GM23338 (cell line): ENCODE data around the gene PLEKHH3. TPM values are rescaled to one million over a fixed set of nuclear protein-coding genes. Genes with fewer than 3 reads are reported as not detected.

Source experiments
- ATAC-seq: fragments of 200-7000 bp; cut with Tn5 transposase; 3 replicates; pipeline ENCODE4 v1.9.1; 2020
- DNase-seq: peaks from one replicate; pipeline ENCODE4 v3.0.0-alpha.2; 2015; ENCODE audit warnings: low spot score
- H2AFZ ChIP-seq: fragments of 200-600 bp; sonication (generic); 2 replicates; pipeline ENCODE4 v1.8.0; 2016; ENCODE audit warnings: antibody characterized with exemption, mild to moderate bottlenecking, moderate library complexity
- H3F3A ChIP-seq: fragments of 200-600 bp; sonication (generic); replicated peaks from 2 replicates; pipeline ENCODE4 v1.8.0; 2017; ENCODE audit warnings: antibody characterized with exemption, mixed run types, low read depth
- H3K27ac ChIP-seq: fragments of 200-600 bp; sonication (generic); 2 replicates; pipeline ENCODE4 v1.6.1; 2016; ENCODE audit warnings: low read depth
- H3K27me3 ChIP-seq: fragments of 200-600 bp; sonication (generic); 2 replicates; pipeline ENCODE4 v1.8.0; 2016; ENCODE audit warnings: mild to moderate bottlenecking, mixed run types, moderate library complexity; ENCODE audit not compliant: insufficient read depth
- H3K36me3 ChIP-seq: fragments of 200-600 bp; sonication (generic); 2 replicates; pipeline ENCODE4 v1.8.0; 2016; ENCODE audit warnings: mild to moderate bottlenecking; ENCODE audit not compliant: insufficient read depth
- H3K4me1 ChIP-seq: fragments of 200-600 bp; sonication (generic); 2 replicates; pipeline ENCODE4 v1.8.0; 2016; ENCODE audit warnings: mild to moderate bottlenecking, moderate library complexity; ENCODE audit not compliant: insufficient read depth
- H3K4me2 ChIP-seq: fragments of 200-600 bp; sonication (generic); 2 replicates; pipeline ENCODE4 v1.7.1; 2017; ENCODE audit warnings: mixed run types
- H3K4me3 ChIP-seq: fragments of 200-600 bp; sonication (generic); 2 replicates; pipeline ENCODE4 v1.6.1; 2016; ENCODE audit warnings: mixed run types
- H3K79me2 ChIP-seq: fragments of 200-600 bp; sonication (generic); replicated peaks from 2 replicates; pipeline ENCODE4 v1.8.0; 2017; ENCODE audit warnings: mild to moderate bottlenecking; ENCODE audit not compliant: insufficient read depth
- H3K9me2 ChIP-seq: fragments of 200-600 bp; sonication (generic); 2 replicates; pipeline ENCODE4 v1.8.0; 2017; ENCODE audit not compliant: insufficient read depth
- H4K20me1 ChIP-seq: fragments of 200-600 bp; sonication (generic); replicated peaks from 2 replicates; pipeline ENCODE4 v1.8.0; 2017; ENCODE audit warnings: mild to moderate bottlenecking; ENCODE audit not compliant: insufficient read depth
- H3K27ac Mint-ChIP-seq: 2 replicates; pipeline ENCODE4 v1.8.0; 2020; ENCODE audit warnings: inconsistent platforms, mild to moderate bottlenecking, moderate library complexity, mixed read lengths
- H3K27me3 Mint-ChIP-seq: 3 replicates; pipeline ENCODE4 v1.8.0; 2022; ENCODE audit warnings: low read depth, mild to moderate bottlenecking, moderate library complexity, mixed read lengths, inconsistent platforms; ENCODE audit not compliant: insufficient read depth, poor library complexity
- H3K36me3 Mint-ChIP-seq: 3 replicates; pipeline ENCODE4 v1.8.0; 2021; ENCODE audit warnings: low read depth, mild to moderate bottlenecking, inconsistent platforms, moderate library complexity, mixed read lengths
- H3K4me1 Mint-ChIP-seq: 3 replicates; pipeline ENCODE4 v1.8.0; 2020; ENCODE audit warnings: mild to moderate bottlenecking, inconsistent platforms, mixed read lengths
- H3K4me3 Mint-ChIP-seq: 3 replicates; pipeline ENCODE4 v1.8.0; 2021; ENCODE audit warnings: moderate library complexity, mild to moderate bottlenecking, inconsistent platforms, mixed read lengths
- H3K9me3 Mint-ChIP-seq: 3 replicates; pipeline ENCODE4 v1.8.0; 2020; ENCODE audit warnings: moderate library complexity, mild to moderate bottlenecking, inconsistent platforms, mixed read lengths
- CREB1 ChIP-seq: fragments of 250-450 bp; sonication (Bioruptor Pico); IDR thresholded peaks from 2 replicates; pipeline ENCODE4 v1.5.0; 2020; ENCODE audit warnings: low read depth, mild to moderate bottlenecking, moderate library complexity
- EZH2 ChIP-seq: fragments of 200-600 bp; sonication (generic); IDR thresholded peaks from one replicate; pipeline ENCODE4 v1.8.0; 2017; ENCODE audit warnings: antibody characterized with exemption, mild to moderate bottlenecking, low read depth; ENCODE audit not compliant: unreplicated experiment
- EZH2phosphoT487 ChIP-seq: fragments of 200-600 bp; sonication (generic); IDR thresholded peaks from one replicate; pipeline ENCODE4 v1.8.1; 2018; ENCODE audit warnings: antibody characterized with exemption; ENCODE audit not compliant: unreplicated experiment
- JUNB ChIP-seq: IDR thresholded peaks from one replicate; pipeline ENCODE4 v1.6.1; 2016; ENCODE audit warnings: antibody characterized with exemption; ENCODE audit not compliant: unreplicated experiment
- NANOG ChIP-seq: IDR thresholded peaks from 2 replicates; pipeline ENCODE4 v1.6.1; 2016; ENCODE audit warnings: antibody characterized with exemption, borderline replicate concordance
- STAT1 ChIP-seq: IDR thresholded peaks from one replicate; pipeline ENCODE4 v1.6.1; 2016; ENCODE audit warnings: antibody characterized with exemption; ENCODE audit not compliant: unreplicated experiment
- ZNF331 ChIP-seq: fragments of 250-450 bp; sonication (Bioruptor Pico); IDR thresholded peaks from 2 replicates; pipeline ENCODE4 v1.5.0; 2020; ENCODE audit warnings: low read depth, mild to moderate bottlenecking, moderate library complexity
- polyA plus RNA-seq: library from polyadenylated mRNA; unstranded; fragments of >200 nt; fragmentation: Nextera tagmentation; extraction: Ambion mirVana; gene quantifications from 2 replicates; pipeline ENCODE4 v1.2.1, GENCODE V29; 2016
- total RNA-seq: library from RNA; depleted of rRNA; stranded (reverse); fragments of >200 nt; shearing (Covaris generic); gene quantifications from 2 replicates; pipeline ENCODE4 v1.2.3, GENCODE V29; 2014
- TF ChIP-seq, protein P1 (sequence below): fragments of 250-450 bp; sonication (Bioruptor Pico); IDR thresholded peaks from 2 replicates; pipeline ENCODE4 v1.5.0; 2020; ENCODE audit warnings: mild to moderate bottlenecking, moderate library complexity
- TF ChIP-seq, protein P2 (sequence below): IDR thresholded peaks from one replicate; pipeline ENCODE4 v1.6.1; 2018; ENCODE audit warnings: antibody characterized with exemption; ENCODE audit not compliant: unreplicated experiment

The PLEKHH3 gene
- total and polyA plus RNA-seq, 2 experiments from 2014 or later = 10.9 to 24.2 TPM

DNA sequence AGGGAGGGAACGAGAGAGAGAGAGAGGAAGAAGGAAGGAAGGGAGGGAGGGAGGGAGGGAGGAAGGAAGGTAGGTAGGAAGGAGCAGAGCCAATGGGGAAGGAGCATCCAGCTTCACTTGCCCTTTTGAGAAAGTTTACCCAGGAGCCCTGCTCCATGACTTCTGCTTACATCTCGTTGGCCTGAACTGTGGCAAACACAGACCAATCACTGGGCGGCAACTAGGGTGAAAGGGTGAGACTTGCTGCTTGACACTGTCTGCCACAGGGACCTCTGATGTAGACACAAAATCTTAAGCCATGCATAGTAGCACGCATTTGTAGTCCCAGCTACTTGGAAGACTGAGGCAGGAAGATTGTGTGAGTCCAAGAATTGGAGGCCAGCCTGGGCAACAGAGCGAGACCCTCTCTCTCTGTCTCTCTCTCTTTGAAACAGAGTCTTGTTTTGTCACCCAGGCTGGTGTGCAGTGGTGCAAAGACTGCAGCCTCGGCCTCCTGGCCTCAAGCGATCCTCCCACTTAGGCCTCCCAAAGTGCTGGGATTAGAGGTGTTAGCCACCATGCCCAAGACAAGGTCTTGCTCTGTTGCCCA is 37.2 kb downstream of the PLEKHH3 start (continued):
- TF ChIP-seq, protein P1, sequence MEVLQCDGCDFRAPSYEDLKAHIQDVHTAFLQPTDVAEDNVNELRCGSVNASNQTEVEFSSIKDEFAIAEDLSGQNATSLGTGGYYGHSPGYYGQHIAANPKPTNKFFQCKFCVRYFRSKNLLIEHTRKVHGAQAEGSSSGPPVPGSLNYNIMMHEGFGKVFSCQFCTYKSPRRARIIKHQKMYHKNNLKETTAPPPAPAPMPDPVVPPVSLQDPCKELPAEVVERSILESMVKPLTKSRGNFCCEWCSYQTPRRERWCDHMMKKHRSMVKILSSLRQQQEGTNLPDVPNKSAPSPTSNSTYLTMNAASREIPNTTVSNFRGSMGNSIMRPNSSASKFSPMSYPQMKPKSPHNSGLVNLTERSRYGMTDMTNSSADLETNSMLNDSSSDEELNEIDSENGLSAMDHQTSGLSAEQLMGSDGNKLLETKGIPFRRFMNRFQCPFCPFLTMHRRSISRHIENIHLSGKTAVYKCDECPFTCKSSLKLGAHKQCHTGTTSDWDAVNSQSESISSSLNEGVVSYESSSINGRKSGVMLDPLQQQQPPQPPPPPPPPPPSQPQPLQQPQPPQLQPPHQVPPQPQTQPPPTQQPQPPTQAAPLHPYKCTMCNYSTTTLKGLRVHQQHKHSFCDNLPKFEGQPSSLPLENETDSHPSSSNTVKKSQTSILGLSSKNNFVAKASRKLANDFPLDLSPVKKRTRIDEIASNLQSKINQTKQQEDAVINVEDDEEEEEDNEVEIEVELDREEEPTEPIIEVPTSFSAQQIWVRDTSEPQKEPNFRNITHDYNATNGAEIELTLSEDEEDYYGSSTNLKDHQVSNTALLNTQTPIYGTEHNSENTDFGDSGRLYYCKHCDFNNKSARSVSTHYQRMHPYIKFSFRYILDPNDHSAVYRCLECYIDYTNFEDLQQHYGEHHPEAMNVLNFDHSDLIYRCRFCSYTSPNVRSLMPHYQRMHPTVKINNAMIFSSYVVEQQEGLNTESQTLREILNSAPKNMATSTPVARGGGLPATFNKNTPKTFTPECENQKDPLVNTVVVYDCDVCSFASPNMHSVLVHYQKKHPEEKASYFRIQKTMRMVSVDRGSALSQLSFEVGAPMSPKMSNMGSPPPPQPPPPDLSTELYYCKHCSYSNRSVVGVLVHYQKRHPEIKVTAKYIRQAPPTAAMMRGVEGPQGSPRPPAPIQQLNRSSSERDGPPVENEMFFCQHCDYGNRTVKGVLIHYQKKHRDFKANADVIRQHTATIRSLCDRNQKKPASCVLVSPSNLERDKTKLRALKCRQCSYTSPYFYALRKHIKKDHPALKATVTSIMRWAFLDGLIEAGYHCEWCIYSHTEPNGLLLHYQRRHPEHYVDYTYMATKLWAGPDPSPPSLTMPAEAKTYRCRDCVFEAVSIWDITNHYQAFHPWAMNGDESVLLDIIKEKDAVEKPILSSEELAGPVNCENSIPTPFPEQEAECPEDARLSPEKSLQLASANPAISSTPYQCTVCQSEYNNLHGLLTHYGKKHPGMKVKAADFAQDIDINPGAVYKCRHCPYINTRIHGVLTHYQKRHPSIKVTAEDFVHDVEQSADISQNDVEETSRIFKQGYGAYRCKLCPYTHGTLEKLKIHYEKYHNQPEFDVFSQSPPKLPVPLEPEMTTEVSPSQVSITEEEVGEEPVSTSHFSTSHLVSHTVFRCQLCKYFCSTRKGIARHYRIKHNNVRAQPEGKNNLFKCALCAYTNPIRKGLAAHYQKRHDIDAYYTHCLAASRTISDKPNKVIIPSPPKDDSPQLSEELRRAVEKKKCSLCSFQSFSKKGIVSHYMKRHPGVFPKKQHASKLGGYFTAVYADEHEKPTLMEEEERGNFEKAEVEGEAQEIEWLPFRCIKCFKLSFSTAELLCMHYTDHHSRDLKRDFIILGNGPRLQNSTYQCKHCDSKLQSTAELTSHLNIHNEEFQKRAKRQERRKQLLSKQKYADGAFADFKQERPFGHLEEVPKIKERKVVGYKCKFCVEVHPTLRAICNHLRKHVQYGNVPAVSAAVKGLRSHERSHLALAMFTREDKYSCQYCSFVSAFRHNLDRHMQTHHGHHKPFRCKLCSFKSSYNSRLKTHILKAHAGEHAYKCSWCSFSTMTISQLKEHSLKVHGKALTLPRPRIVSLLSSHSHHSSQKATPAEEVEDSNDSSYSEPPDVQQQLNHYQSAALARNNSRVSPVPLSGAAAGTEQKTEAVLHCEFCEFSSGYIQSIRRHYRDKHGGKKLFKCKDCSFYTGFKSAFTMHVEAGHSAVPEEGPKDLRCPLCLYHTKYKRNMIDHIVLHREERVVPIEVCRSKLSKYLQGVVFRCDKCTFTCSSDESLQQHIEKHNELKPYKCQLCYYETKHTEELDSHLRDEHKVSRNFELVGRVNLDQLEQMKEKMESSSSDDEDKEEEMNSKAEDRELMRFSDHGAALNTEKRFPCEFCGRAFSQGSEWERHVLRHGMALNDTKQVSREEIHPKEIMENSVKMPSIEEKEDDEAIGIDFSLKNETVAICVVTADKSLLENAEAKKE (CRISPR knock-in tag) = no peak
- no peak for TF ChIP-seq EZH2
- TF ChIP-seq STAT1 = no peak
- TF ChIP-seq, protein P2, sequence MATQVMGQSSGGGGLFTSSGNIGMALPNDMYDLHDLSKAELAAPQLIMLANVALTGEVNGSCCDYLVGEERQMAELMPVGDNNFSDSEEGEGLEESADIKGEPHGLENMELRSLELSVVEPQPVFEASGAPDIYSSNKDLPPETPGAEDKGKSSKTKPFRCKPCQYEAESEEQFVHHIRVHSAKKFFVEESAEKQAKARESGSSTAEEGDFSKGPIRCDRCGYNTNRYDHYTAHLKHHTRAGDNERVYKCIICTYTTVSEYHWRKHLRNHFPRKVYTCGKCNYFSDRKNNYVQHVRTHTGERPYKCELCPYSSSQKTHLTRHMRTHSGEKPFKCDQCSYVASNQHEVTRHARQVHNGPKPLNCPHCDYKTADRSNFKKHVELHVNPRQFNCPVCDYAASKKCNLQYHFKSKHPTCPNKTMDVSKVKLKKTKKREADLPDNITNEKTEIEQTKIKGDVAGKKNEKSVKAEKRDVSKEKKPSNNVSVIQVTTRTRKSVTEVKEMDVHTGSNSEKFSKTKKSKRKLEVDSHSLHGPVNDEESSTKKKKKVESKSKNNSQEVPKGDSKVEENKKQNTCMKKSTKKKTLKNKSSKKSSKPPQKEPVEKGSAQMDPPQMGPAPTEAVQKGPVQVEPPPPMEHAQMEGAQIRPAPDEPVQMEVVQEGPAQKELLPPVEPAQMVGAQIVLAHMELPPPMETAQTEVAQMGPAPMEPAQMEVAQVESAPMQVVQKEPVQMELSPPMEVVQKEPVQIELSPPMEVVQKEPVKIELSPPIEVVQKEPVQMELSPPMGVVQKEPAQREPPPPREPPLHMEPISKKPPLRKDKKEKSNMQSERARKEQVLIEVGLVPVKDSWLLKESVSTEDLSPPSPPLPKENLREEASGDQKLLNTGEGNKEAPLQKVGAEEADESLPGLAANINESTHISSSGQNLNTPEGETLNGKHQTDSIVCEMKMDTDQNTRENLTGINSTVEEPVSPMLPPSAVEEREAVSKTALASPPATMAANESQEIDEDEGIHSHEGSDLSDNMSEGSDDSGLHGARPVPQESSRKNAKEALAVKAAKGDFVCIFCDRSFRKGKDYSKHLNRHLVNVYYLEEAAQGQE = no peak

DNA sequence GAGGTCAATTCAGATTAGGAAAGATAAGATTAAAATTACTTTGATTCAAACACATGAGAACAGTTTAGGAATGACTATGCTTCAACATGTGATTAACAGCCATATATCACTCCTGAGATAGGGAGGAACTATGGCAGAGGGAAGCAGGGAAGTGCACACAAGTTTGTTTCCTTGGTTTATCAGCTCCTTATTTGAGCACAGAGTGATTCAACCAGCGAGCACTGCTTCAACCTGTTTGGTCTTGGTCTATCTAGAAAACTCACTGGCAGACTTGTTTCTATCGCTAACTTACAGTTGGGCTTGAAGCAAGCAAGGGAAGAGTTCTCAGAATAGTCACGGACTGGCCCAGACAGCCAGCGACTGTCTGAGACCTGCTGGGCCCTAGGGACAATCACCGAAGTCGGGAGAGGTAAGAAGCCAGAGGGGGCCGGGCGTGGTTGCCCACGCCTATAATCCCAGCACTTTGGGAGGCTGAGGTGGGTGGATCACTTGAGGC is 43.8 kb downstream of the PLEKHH3 start:
- H3K9me2 ChIP-seq = no peaks in the 10 kb centered on the region
- Mint-ChIP-seq H3K27ac (no peak overlapping the region), H3K36me3 (no peaks in the 10 kb centered on the region), H3K4me1 (no peaks in the 10 kb centered on the region), H3K4me3 (no peak overlapping the region), H3K9me3 (no peaks in the 10 kb centered on the region), H3K27me3 (peaks cover 1% of the 10 kb centered on the region)
- no peak for ATAC-seq
- H3K4me2 ChIP-seq = no peak overlapping the region
- no peak overlapping the region for H3K4me3 ChIP-seq
- H3K27me3 ChIP-seq = no peaks in the 10 kb centered on the region
- no peaks in the 10 kb centered on the region for H4K20me1 ChIP-seq
- H3F3A ChIP-seq = no peaks in the 10 kb centered on the region
- no peaks in the 10 kb centered on the region for H3K4me1 ChIP-seq
- H3K27ac ChIP-seq = 0 out of 2 replicates have a peak overlapping the region, but pooled peaks have one; percentile 47
- no peak overlapping the region for H2AFZ ChIP-seq
- DNase-seq = no peak
- H3K36me3 ChIP-seq = no peaks in the 10 kb centered on the region
- no peaks in the 10 kb centered on the region for H3K79me2 ChIP-seq
- no peak for TF ChIP-seq ZNF331 (CRISPR knock-in tag)
- TF ChIP-seq EZH2 = no peak
- TF ChIP-seq EZH2phosphoT487 = no peak
- TF ChIP-seq CREB1 = no peak
- no peak for TF ChIP-seq JUNB
- no peak for TF ChIP-seq NANOG
